ENCODE measurements around the gene APOO. TPM values are rescaled to one million over a fixed set of nuclear protein-coding genes. Genes with fewer than 3 reads are reported as not detected.

APOO gene
- total and polyA plus RNA-seq, 4 experiments from 2014 or later, result 5.1 to 18.9 (median 13.1) TPM

GRCh38 chrX:23854945-23855344 lies 52.8 kb downstream of the APOO start:
- H3K27me3 Mint-ChIP-seq, result no peaks in the 10 kb centered on the region
- H3K4me1 ChIP-seq (ENCODE audit: insufficient read depth, low read length), result no peaks in the 10 kb centered on the region
- no peak for DNase-seq
- CTCF ChIA-PET (ENCODE audit: partially characterized antibody), result no interaction called here
- H3K36me3 ChIP-seq (ENCODE audit: insufficient read depth, low read length), result no peaks in the 10 kb centered on the region
- H3K4me3 ChIP-seq (ENCODE audit: low read length in 2 of 2), result no peak overlapping the region
- H3K4me1 Mint-ChIP-seq, result no peaks in the 10 kb centered on the region
- H3K36me3 Mint-ChIP-seq, result peaks cover 5 to 7% of the 10 kb centered on the region in 2 donors
- no peak overlapping the region for H3K27ac Mint-ChIP-seq
- H3K4me3 Mint-ChIP-seq, result no peak overlapping the region
- POLR2A ChIA-PET (ENCODE audit: partially characterized antibody), result no interaction called here
- no peak overlapping the region for H3K27ac ChIP-seq (ENCODE audit: low read depth, low read length)
- H3K9me3 Mint-ChIP-seq, result peaks cover 0 to 1% (median 0%) of the 10 kb centered on the region in 8 donors
- no peaks in the 10 kb centered on the region for H3K9me3 ChIP-seq (ENCODE audit: control insufficient read depth in 1 of 2, low read length in 2 of 2)
- H3K27me3 ChIP-seq (ENCODE audit: insufficient read depth, low read length), result no peaks in the 10 kb centered on the region
- intact Hi-C loops (cut with micrococcal nuclease), result no loop called here

- Histone ChIP-seq H3K4me1 (ENCODE audit: insufficient read depth, low read length) (no peaks in the 10 kb centered on the region), H3K4me3 (ENCODE audit: low read length in 2 of 2) (no peak overlapping the region), H3K36me3 (ENCODE audit: insufficient read depth, low read length) (no peaks in the 10 kb centered on the region), H3K27me3 (ENCODE audit: insufficient read depth, low read length) (no peaks in the 10 kb centered on the region), H3K27ac (ENCODE audit: low read depth, low read length) (no peak overlapping the region), H3K9me3 (ENCODE audit: control insufficient read depth in 1 of 2, low read length in 2 of 2) (no peaks in the 10 kb centered on the region)
- H3K4me3 Mint-ChIP-seq, result no peak overlapping the region
- ChIA-PET POLR2A (ENCODE audit: partially characterized antibody) (no interaction called here), CTCF (ENCODE audit: partially characterized antibody) (interaction anchor here (0.9 kb wide), 1 partner anchor 13 kb away, joined by 3 read pairs; no protein-coding TSS in a partner anchor)
- no peak for DNase-seq
- no peaks in the 10 kb centered on the region for H3K4me1 Mint-ChIP-seq
- H3K36me3 Mint-ChIP-seq, result peaks cover 5 to 9% of the 10 kb centered on the region in 2 donors
- no peaks in the 10 kb centered on the region for H3K27me3 Mint-ChIP-seq
- peak overlapping the region in 1 of 7 donors; percentile 29 for H3K27ac Mint-ChIP-seq
- H3K9me3 Mint-ChIP-seq, result peaks cover 0 to 2% (median 0%) of the 10 kb centered on the region in 8 donors
- intact Hi-C loops (cut with micrococcal nuclease), result no loop called here
These were observed 53.6 kb downstream of the APOO start for GRCh38 chrX:23854122-23854521.

GRCh38 chrX:23851544-23851943 lies 56.2 kb downstream of the APOO start:
- no peaks in the 10 kb centered on the region for H3K27me3 ChIP-seq (ENCODE audit: insufficient read depth, low read length)
- ChIA-PET POLR2A (ENCODE audit: partially characterized antibody) (no interaction called here), CTCF (ENCODE audit: partially characterized antibody) (interaction anchor here (0.6 kb wide), 1 partner anchor 1792 kb away, joined by 3 read pairs; no protein-coding TSS in a partner anchor)
- H3K27ac ChIP-seq (ENCODE audit: low read depth, low read length), result no peak overlapping the region
- DNase-seq, result no peak
- peaks cover 0 to 5% of the 10 kb centered on the region in 2 donors for H3K36me3 Mint-ChIP-seq
- no peaks in the 10 kb centered on the region for H3K36me3 ChIP-seq (ENCODE audit: insufficient read depth, low read length)
- no peak overlapping the region for H3K27ac Mint-ChIP-seq
- intact Hi-C loops (cut with micrococcal nuclease), result no loop called here
- no peaks in the 10 kb centered on the region for H3K9me3 ChIP-seq (ENCODE audit: control insufficient read depth in 1 of 2, low read length in 2 of 2)
- H3K4me3 Mint-ChIP-seq, result no peak overlapping the region
- H3K9me3 Mint-ChIP-seq, result peaks cover 0 to 2% (median 0%) of the 10 kb centered on the region in 8 donors
- H3K4me1 ChIP-seq (ENCODE audit: insufficient read depth, low read length), result no peaks in the 10 kb centered on the region
- H3K4me1 Mint-ChIP-seq, result no peaks in the 10 kb centered on the region
- no peak overlapping the region for H3K4me3 ChIP-seq (ENCODE audit: low read length in 2 of 2)
- no peaks in the 10 kb centered on the region for H3K27me3 Mint-ChIP-seq

- H3K36me3 ChIP-seq (ENCODE audit: insufficient read depth, low read length), result no peaks in the 10 kb centered on the region
- H3K27ac Mint-ChIP-seq, result no peak overlapping the region
- peaks cover 0 to 2% (median 0%) of the 10 kb centered on the region in 8 donors for H3K9me3 Mint-ChIP-seq
- H3K4me3 Mint-ChIP-seq, result no peak overlapping the region
- ChIA-PET CTCF (ENCODE audit: partially characterized antibody) (no interaction called here), POLR2A (ENCODE audit: partially characterized antibody) (no interaction called here)
- no peak overlapping the region for H3K4me3 ChIP-seq (ENCODE audit: low read length in 2 of 2)
- H3K4me1 ChIP-seq (ENCODE audit: insufficient read depth, low read length), result no peaks in the 10 kb centered on the region
- H3K9me3 ChIP-seq (ENCODE audit: control insufficient read depth in 1 of 2, low read length in 2 of 2), result no peaks in the 10 kb centered on the region
- H3K27ac ChIP-seq (ENCODE audit: low read depth, low read length), result no peak overlapping the region
- no peak for DNase-seq
- H3K27me3 ChIP-seq (ENCODE audit: insufficient read depth, low read length), result no peaks in the 10 kb centered on the region
- intact Hi-C loops (cut with micrococcal nuclease), result no loop called here
- no peaks in the 10 kb centered on the region for H3K27me3 Mint-ChIP-seq
- peaks cover 0 to 2% (median 0%) of the 10 kb centered on the region in 4 donors for H3K4me1 Mint-ChIP-seq
- H3K36me3 Mint-ChIP-seq, result peaks cover 0 to 5% of the 10 kb centered on the region in 2 donors
These were observed 58.5 kb downstream of the APOO start for GRCh38 chrX:23849241-23849640.

- no peaks in the 10 kb centered on the region for H3K36me3 ChIP-seq (ENCODE audit: insufficient read depth, low read length)
- intact Hi-C loops (cut with micrococcal nuclease), result no loop called here
- Mint-ChIP-seq H3K4me1 (peaks cover 0 to 2% (median 0%) of the 10 kb centered on the region in 4 donors), H3K36me3 (peaks cover 5 to 6% of the 10 kb centered on the region in 2 donors), H3K9me3 (peaks cover 0 to 2% (median 0%) of the 10 kb centered on the region in 8 donors), H3K27me3 (no peaks in the 10 kb centered on the region), H3K4me3 (no peak overlapping the region), H3K27ac (peak overlapping the region in 2 of 7 donors; percentile 42 to 70)
- no peaks in the 10 kb centered on the region for H3K4me1 ChIP-seq (ENCODE audit: insufficient read depth, low read length)
- H3K9me3 ChIP-seq (ENCODE audit: control insufficient read depth in 1 of 2, low read length in 2 of 2), result no peaks in the 10 kb centered on the region
- POLR2A ChIA-PET (ENCODE audit: partially characterized antibody), result no interaction called here
- DNase-seq, result no peak
- no peak overlapping the region for H3K4me3 ChIP-seq (ENCODE audit: low read length in 2 of 2)
- H3K27me3 ChIP-seq (ENCODE audit: insufficient read depth, low read length), result no peaks in the 10 kb centered on the region
- CTCF ChIA-PET (ENCODE audit: partially characterized antibody), result no interaction called here
- no peak overlapping the region for H3K27ac ChIP-seq (ENCODE audit: low read depth, low read length)
These were observed 62.4 kb downstream of the APOO start for GRCh38 chrX:23845351-23845817.

- H3K4me3 ChIP-seq (ENCODE audit: low read length in 2 of 2), result no peak overlapping the region
- CTCF ChIA-PET (ENCODE audit: partially characterized antibody), result no interaction called here
- Mint-ChIP-seq H3K27me3 (no peaks in the 10 kb centered on the region), H3K9me3 (peaks cover 0 to 2% (median 0%) of the 10 kb centered on the region in 8 donors), H3K4me1 (peaks cover 0 to 2% (median 0%) of the 10 kb centered on the region in 4 donors), H3K36me3 (peaks cover 0 to 6% of the 10 kb centered on the region in 2 donors), H3K4me3 (no peak overlapping the region), H3K27ac (no peak overlapping the region)
- H3K27me3 ChIP-seq (ENCODE audit: insufficient read depth, low read length), result no peaks in the 10 kb centered on the region
- H3K27ac ChIP-seq (ENCODE audit: low read depth, low read length), result no peak overlapping the region
- H3K4me1 ChIP-seq (ENCODE audit: insufficient read depth, low read length), result no peaks in the 10 kb centered on the region
- no peaks in the 10 kb centered on the region for H3K36me3 ChIP-seq (ENCODE audit: insufficient read depth, low read length)
- no peaks in the 10 kb centered on the region for H3K9me3 ChIP-seq (ENCODE audit: control insufficient read depth in 1 of 2, low read length in 2 of 2)
- POLR2A ChIA-PET (ENCODE audit: partially characterized antibody), result no interaction called here
- intact Hi-C loops (cut with micrococcal nuclease), result no loop called here
- no peak for DNase-seq
These were observed 63.1 kb downstream of the APOO start for GRCh38 chrX:23844502-23845138.

GRCh38 chrX:23841847-23842522 lies 65.8 kb downstream of the APOO start:
- no peaks in the 10 kb centered on the region for H3K27me3 ChIP-seq (ENCODE audit: insufficient read depth, low read length)
- no peaks in the 10 kb centered on the region for H3K36me3 ChIP-seq (ENCODE audit: insufficient read depth, low read length)
- intact Hi-C loops (cut with micrococcal nuclease), result no loop called here
- H3K27ac Mint-ChIP-seq, result peak overlapping the region in 1 of 7 donors; percentile 50
- H3K27me3 Mint-ChIP-seq, result no peaks in the 10 kb centered on the region
- no peak overlapping the region for H3K4me3 Mint-ChIP-seq
- peaks cover 0 to 2% (median 0%) of the 10 kb centered on the region in 4 donors for H3K4me1 Mint-ChIP-seq
- no peaks in the 10 kb centered on the region for H3K9me3 Mint-ChIP-seq
- no peaks in the 10 kb centered on the region for H3K4me1 ChIP-seq (ENCODE audit: insufficient read depth, low read length)
- H3K9me3 ChIP-seq (ENCODE audit: control insufficient read depth in 1 of 2, low read length in 2 of 2), result no peaks in the 10 kb centered on the region
- no peak overlapping the region for H3K4me3 ChIP-seq (ENCODE audit: low read length in 2 of 2)
- DNase-seq, result no peak
- H3K27ac ChIP-seq (ENCODE audit: low read depth, low read length), result no peak overlapping the region
- H3K36me3 Mint-ChIP-seq, result peaks cover 0 to 6% of the 10 kb centered on the region in 2 donors
- ChIA-PET POLR2A (ENCODE audit: partially characterized antibody) (no interaction called here), CTCF (ENCODE audit: partially characterized antibody) (no interaction called here)

All from CD4-positive, alpha-beta memory T cell (primary cell).